ENCODE data around the gene EML1.

The EML1 gene

DNA sequence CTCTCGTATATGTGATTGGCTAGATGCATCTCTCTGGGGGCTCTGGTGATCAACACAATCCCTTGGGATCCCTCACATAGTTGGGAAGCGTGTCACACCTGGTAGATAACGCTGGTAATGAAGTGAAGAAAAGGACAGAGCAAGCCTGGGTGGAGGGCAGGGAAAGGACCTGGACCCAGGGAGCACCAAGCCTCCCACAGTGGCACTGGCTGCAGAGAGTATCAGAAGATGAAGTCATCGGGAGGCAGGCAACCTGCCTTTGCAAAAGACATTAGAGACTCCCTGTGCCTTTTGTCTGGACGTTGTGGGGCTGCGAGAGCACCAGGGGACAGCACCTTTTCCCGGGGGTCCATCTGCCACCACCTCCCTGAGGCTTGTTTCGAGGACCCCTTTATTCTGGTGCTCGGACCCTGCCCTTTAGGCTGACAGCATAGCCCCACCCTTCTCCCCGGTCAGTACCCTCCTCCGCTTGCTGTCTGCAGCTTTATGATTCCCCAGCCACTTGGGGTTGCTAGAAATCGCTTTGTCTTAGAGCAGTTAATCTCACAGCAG is 116.4 kb downstream of the EML1 start:
- no peak overlapping the region for H3K27ac ChIP-seq

GRCh38 chr14:99910337-99911309 is 117.4 kb downstream of the EML1 start:
- TF ChIP-seq CTCF (conservative IDR thresholded peaks at IDR 0.05), result no peak
- no peak for TF ChIP-seq ZFX (IDR thresholded peaks at IDR 0.05)
- H3K27ac ChIP-seq, result no peak overlapping the region

More for the DNA sequence above, 116.4 kb downstream of the EML1 start:
- TF ChIP-seq ZFX (IDR thresholded peaks at IDR 0.05), result no peak
- TF ChIP-seq CTCF (conservative IDR thresholded peaks at IDR 0.05), result no peak

- TF ChIP-seq CTCF (conservative IDR thresholded peaks at IDR 0.05), result no peak
- TF ChIP-seq ZFX (IDR thresholded peaks at IDR 0.05), result no peak
- H3K27ac ChIP-seq, result no peak overlapping the region
These were observed 122.3 kb downstream of the EML1 start for GRCh38 chr14:99915305-99916090.

- TF ChIP-seq CTCF (conservative IDR thresholded peaks at IDR 0.05) (no peak), ZFX (IDR thresholded peaks at IDR 0.05) (no peak)
These were observed 122.8 kb downstream of the EML1 start for GRCh38 chr14:99916091-99916383.

GRCh38 chr14:99918781-99919180 is 125.6 kb downstream of the EML1 start:
- TF ChIP-seq ZFX (IDR thresholded peaks at IDR 0.05) (no peak), CTCF (conservative IDR thresholded peaks at IDR 0.05) (no peak)
- no peak overlapping the region for H3K27ac ChIP-seq

More at GRCh38 chr14:99916091-99916383, 122.8 kb downstream of the EML1 start:
- no peak overlapping the region for H3K27ac ChIP-seq

DNA sequence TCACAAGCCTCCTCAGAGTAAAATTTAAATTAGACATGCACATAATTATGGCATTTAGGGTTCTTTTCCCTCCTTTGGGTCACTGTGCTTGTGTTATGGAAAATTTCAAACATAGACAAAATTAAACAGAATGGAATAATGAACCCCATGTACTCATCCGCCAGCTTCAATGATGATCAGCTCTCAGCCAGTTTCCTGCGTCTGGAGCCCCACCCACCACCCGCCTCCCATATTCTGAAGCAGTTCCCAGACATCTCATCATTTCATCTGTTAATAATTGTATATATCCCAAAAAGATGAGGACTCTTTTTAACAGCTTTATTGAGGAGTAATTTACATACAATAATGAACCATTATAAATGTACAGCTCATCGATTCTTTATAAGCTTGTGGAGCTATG is 128.2 kb downstream of the EML1 start:
- H3K27ac ChIP-seq, result no peak overlapping the region
- TF ChIP-seq ZFX (IDR thresholded peaks at IDR 0.05) (no peak), CTCF (conservative IDR thresholded peaks at IDR 0.05) (no peak)

DNA sequence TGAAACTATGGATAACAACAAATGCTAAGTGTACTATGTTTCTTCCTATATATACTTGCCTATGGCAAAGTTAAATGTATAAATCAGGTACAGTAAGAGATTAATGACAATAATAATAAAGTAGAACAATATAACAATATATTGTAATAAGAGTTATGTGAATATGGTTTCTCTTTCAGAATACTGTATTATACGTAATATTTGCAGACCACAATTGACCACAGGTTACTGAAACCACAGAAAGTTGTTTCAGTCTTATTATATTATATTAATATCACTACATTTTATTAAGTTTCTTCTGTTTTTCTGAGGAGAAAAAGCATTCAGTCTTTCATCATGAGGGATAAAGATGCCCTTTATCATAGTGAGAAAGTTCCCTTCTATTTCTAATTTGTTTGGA is 131.2 kb downstream of the EML1 start:
- no peak for TF ChIP-seq ZFX (IDR thresholded peaks at IDR 0.05)
- TF ChIP-seq CTCF (conservative IDR thresholded peaks at IDR 0.05), result no peak
- no peak overlapping the region for H3K27ac ChIP-seq

Data from C4-2B (cell line).